Stimulated activated CD8-positive, alpha-beta memory T cell treated with anti-CD3 and anti-CD28 coated beads, Interleukin-4, amount 100 ng/mL, for 48 hours (primary cell): ENCODE measurements around the gene LRRN2.
"Not testable (repeated sequence)": the region's sequence is repeated elsewhere in the genome, so short reads cannot be mapped to it uniquely, and the experiment has no call there.

ENCODE experiments used
- DNase-seq: peaks from one replicate; pipeline ENCODE4 v3.0.0-alpha.2; 2020

The LRRN2 gene

DNA sequence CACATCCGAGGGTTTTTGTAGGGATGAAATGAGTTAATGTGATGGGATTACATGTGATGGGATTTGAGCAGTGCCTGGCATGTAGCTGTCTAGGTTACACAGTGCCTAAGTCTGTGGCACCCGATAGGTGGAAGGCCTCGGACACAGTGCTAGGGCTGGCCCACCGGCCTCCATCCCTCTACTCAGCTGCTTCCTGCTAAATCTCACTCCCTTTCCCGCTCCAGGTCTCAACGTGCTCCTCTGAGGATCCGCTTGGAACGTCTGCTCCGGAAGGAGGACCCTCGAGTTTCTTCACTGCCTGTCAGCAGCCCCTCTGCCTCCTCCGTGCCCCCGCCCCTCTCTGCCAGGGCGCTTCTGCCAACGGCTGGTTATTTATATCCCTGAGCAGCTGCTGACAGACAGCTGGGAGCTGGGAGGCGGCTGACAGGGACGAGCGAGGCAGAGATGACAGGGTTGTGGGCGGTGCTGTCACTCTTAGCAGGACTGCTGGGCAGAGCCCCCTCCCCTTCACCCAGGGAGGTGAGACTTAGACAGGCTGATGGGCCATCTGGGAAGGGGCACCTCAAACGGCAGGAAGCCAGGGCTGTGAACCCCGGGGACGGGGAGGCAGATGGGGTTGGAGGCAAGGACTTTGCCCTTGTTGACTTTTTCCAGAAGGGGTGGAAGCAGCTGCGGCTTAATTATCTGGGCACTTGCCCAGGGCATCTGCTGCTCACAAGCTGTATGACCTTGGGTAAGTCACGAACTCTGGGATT lies 26.6 kb upstream of the LRRN2 start:
- no peak for DNase-seq

DNA sequence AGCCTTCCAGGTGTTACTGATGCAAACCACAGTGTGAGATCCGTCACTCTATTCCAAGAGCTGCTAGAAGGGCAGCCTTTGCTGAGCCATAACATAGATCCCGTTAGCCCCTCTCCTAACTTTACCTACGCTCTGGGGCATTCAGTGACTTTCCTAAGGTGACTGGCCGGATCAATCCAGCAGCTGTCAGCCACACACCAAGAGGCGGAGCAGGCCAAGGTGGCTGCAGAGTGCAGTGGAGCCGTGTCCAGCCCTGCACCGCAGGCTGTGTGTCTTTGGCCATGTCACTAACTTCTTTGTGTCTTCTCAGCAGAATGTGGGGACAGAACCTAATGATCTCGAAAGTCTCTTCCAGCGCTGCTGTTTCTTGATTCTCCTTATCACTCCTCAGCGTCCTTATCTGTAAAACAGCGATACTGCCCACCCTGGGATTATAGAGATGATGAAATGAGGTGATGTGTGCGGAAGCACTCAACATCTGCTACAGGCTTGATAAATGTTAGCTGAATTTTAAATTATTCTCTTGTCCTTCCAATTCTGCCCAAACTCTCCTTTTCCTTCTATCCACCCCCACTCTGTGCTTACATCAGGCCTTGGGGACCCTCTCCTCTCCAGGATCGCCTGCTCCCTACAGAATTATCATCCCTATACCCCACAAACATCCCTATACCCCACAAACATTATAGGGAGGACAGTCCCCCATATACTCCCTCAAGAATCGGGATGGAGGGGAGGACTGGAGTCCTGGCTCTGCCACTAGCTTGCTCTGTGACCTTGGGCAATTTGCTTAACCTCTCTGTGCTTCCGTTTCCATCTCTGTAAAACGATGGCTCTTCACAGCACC lies 25.8 kb upstream of the LRRN2 start:
- no peak for DNase-seq

DNA sequence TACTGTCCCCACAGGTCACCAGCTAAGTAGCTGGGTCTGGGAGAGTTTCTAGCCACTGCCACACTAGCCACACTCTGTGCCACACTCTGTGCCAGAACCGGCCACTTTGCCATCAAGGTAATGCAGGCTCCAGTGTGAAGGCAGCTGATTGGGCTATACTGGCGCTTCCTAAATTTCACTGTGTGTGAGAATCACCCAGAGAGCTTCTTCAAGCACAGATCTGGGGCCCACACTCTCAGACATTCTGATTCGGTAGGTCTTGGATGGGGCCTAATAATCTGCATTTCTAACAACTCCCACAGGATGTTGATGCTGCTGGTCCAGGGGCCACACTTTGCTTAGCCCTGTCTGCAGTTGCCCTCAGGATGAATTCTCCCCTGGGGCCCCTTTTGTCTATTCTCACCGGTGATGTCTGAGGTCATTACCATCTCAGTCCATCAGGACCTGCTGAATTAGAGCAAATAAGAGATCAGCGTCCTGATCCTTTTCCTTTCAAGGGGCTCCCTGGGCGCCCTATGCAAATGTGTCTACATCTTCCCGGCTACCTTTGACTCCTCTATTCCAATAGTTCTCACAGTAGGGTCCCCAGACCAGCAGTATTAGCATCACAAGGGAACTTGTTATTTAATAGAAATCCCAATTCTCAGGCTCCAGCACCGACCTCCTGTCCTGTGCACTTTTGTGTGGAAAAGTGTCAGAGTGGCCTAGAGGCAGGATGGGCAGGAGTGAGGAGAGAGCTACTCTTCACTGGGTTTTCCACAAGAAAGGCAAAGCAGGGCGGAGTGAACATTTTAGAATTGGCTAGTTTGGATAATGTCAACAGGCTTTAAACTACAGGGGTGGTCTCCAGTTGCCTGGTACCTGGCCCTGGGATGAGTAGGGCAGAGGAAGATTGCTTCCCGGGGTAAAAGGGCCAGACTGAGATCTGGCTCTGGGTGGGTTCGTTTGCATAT lies 24.7 kb upstream of the LRRN2 start:
- no peak for DNase-seq

DNA sequence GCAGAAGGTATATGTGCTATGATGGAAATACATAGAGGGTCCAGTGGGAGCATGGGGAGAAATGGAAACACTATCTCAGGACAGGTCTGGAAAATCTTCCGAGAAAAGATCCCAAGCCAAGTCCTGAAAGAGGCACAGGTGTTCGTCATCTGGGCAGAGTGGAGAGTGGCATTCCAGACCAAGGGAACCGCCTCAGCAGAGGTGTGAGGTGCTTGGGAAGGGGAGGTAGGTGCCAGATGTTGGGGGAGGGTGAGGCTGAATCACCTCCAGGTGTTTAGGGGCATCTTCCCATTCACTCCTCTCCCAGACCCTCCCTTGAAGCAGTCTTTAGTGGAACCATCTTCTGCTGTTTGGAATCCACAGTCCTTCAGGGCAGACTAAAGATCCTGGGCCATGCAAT lies 23.5 kb upstream of the LRRN2 start:
- no peak for DNase-seq

- no peak for DNase-seq
Observed at GRCh38 chr1:204706838-204707509, 21.4 kb upstream of the LRRN2 start.

DNA sequence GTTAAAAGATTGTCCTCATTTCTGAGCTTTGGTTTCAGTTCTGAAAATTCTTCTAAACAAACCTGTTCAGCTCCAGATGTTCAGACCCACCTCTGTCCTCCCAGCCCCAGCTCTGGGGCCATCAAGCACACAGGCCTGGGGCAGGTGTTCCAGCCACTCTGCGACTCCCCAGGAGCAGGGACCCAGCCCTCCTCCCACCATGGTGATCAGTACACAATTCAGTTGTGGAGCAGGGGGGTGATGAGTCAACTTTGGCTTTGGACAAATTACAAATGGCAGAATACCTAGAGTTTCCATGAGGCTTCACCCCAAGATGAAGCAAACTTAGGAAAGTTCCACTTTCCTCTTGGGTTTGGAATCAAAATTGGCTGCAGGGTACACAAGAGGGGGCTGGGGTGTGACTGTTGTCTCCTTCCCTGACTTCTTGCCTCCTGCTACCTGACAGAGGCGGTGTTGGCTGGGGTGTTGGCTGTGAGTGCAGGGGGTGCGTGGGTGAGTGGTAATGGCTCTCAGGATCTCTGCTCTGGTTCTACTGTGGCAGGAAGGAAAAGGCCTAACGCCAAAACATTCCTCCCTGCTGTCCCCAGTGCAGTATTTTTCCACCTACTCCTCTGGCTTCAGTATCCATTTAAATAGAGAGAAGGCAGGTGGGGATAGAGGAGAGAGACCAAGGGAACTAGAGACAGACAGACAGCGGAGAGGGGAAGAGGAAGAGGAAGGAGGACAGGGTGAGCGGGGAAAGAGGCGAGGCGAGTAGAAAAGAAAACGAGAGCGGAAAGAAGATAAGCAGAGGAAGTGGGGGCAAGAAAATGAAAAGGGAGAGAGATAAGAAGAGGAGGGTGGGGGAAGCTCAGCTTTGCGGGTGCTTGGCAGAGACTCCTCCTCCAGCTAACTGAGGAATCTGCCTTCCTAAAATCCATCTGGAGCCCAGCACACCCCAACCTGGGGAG lies 20.6 kb upstream of the LRRN2 start:
- no peak for DNase-seq

DNA sequence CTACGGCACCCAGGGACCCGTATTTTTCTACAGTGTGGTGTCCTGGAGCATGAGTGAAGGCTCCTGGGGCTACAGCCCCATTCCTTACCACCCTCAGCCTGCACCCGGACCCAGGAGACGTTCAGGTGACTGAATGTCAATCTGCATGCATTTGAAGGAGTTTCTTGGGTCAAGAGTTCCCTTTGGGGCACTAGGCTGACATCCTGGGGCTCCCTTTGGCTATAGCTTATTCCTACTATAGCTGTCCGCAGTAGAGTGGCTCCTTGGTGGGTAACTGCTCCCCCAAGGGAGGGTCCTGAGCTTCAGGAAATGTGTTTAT lies 19.9 kb upstream of the LRRN2 start:
- no peak for DNase-seq

GRCh38 chr1:204704794-204705492 lies 19.4 kb upstream of the LRRN2 start:
- no peak for DNase-seq

GRCh38 chr1:204703826-204704612 lies 18.5 kb upstream of the LRRN2 start:
- DNase-seq = no peak

DNA sequence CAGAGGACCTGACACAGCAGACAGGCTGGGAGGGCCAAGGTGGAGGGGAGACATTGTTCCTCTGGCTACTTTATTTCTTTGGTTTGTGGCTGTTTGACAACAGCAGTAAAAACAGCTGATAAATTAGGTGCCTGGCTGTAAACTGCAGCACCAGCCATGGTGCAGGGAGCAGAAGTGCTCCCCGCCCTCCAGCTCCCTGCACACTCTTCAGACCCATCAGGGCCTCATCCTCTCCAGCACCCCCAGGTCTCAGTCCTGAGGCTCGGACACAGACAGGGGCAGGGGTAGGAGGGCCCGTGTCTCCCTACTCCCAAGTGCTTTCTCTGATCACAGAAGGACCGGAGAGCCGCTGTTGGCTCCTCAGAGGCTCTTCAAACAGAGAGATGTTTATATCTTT lies 17.7 kb upstream of the LRRN2 start:
- no peak for DNase-seq

DNA sequence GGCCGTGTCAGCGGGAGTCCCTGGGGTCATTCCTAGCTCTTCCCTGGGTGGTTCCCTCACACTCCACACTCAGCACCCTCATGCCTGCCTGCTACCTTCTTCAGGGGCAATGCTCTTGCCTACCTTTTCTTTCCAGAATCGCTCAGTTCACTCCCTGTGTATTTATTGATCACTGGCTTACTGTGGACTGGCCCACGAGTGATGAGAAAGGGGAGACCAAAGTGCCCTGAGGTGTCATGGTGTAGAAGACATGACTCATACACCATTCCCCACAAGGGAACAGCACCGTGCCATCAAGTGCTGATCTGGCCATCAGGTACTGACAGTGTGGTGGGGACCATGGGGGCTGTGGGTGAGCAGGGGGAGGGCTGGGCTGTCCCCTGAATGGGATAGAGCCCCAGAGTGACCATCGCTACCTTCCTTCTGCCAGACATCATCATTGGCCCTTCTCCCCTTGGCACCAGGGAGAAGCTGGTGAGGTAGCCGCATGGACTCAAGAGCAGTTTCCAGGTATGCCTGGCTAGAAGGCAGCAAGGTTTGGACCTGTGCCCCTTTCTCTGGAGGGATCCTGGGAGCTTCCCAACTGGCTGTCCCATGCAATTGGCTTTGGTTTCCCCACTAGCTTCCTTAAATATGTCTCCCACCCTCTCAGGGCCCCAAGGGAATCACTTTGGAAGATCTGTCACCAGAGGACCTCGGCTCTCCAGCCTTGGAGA lies 17.2 kb upstream of the LRRN2 start:
- no peak for DNase-seq

DNA sequence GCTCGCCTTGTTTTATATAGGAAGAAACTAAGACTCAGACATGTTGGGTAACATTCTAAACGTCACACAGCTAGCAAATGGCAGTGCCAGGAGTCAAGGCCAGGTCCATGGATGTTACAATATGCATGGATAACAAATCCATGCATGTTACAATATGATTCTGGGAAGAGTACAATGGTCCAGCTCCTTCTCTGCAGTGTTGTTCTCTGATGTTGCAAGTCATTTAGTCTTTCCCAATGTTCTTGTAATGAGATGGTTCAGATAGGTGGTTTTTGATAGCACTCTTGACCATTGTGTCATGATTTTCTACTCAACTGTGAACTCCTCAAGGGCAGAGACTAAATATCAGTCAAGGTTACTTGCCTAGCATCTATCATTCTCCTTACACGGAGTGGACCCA lies 15.7 kb upstream of the LRRN2 start:
- DNase-seq = no peak

DNA sequence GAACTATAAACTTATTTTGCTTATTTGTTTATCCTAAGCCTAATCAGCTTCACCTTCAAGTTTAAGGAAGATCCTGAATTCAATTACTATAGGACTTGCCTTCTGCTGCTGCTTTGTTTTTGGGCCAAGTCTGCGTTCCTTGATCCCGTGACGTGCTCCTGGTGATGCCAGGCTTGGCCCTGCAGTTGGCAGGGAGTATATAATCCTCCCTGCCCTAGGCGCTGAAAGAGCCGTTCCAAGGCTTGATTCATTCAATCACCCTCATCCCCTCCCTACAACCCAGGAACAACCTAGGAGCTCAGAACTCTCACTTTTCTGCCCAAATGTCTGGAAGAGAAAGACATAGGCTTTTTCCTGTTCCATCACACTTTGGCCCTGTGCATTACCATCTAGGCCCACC lies 12.4 kb upstream of the LRRN2 start:
- no peak for DNase-seq

DNA sequence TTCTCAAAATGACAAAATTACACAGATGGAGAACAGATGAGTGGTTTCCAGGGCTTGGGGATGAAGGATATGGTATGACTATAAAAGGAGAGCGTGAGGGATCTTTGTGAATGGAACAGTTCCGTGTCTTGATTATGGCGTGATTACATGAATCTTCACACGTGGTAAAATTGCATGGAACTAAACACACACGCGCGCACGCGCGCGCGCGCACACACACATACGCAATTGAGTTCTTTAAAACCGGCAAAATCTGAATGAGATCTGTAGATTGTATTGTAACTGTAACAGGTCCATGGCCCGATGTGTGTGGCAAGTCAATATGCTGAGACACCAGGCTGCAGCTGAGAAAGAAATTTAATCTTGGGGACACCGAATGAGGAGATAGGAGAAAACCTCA lies 11.1 kb upstream of the LRRN2 start:
- no peak for DNase-seq

GRCh38 chr1:204695692-204696091 lies 10.2 kb upstream of the LRRN2 start:
- DNase-seq = no peak

DNA sequence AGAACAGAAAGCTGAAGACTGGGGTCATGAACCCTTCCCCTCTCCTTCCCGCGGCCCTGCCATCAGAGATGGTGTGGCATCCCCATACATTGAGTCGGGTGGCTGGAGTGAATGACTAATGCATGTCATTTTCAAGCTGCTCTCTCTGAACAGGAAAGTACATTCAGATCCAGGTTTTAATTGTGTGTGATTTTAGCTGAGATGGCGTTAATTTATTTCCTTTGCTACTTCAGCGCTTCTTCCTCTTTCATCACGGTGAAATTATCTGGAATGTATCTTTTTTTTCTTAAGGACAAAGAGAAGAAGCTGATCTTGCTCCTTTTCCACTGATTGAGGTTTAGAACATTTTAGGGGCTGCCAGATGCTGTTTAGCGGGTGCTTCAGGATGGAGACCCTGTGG lies 8.6 kb upstream of the LRRN2 start:
- no peak for DNase-seq

DNA sequence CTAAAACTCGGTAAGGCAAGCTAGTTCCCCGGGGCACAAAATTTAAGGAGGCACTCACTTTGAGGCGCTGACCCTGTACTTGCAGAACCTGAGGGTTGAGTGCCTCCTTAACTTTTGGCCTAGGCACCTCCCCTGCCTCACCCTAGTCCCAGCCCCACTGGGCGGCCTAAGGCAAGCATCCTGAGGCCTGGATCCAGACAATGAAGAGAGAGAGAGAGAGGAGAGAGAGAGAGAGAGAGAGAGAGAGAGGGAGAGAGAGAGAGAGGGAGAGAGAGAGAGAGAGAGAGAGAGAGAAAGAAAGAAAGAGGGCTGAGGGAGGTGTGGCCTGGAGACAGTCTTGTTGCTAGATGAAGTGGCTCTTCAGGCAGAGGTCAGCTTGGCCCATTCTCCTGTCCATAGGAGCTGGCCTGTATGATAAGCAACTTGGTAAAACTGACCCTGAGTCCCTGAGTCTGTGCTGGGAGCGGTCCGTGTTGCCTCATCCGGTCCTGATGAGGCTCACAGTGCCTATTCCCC lies 7.4 kb upstream of the LRRN2 start:
- DNase-seq = no peak

DNA sequence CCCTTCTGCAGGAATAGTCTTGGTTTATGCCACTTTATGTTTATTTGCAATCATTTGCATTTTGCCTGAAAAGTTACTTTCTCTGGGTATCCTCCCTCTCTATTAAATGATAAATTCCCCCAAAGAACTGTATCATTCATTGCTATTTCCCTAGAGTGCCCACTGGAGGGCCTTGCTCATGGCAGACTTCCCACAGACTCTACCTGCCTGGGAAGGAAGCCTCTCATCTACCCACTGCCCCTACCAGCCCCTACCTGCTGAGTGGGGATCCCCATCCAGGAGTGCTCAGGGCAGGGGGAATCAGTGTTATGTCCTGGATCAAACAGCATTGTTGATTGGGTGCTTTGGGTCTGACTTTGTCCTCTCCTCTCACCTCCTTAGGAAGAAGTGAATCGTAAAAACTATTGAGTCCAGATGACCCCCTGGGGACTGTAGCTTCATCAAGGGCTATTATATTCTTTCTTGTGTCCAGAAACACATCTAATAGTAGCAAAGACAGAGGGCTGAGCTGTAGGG lies 6.8 kb upstream of the LRRN2 start:
- no peak for DNase-seq

DNA sequence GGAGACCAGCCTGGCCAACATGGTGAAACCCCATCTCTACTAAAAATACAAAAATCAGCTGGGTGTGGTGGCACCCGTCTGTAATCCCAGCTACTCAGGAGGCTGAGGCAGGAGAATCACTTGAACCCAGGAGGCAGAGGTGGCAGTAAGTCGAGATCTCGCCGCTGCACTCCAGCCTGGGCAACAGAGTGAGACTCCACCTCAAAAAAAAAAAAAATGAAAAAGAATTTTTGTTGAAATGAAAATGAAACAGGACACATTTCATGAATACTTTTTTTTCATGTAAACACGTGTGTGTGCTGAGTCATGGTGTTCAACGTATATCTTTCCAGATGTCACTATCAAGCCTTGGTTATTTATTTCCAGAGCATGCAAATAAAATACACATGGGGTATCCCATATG lies 5.8 kb upstream of the LRRN2 start:
- DNase-seq = not testable (repeated sequence)
